HG03139 (cell line): ENCODE results near the gene TMEM184A.

Source experiments
- ATAC-seq: cut with Tn5 transposase; IDR thresholded peaks from one replicate; pipeline ENCODE4 v1.9.1; 2021; ENCODE audit not compliant: unreplicated experiment

Gene TMEM184A

GRCh38 chr7:1540776-1541271 is 15.2 kb downstream of the TMEM184A start:
- ATAC-seq: no peak

- ATAC-seq: no peak
These were observed 15.9 kb downstream of the TMEM184A start for GRCh38 chr7:1539882-1540775.

GRCh38 chr7:1539181-1539881 is 16.7 kb downstream of the TMEM184A start:
- ATAC-seq: no peak

GRCh38 chr7:1538544-1539180 is 17.3 kb downstream of the TMEM184A start:
- ATAC-seq: no peak

- no peak for ATAC-seq
These were observed 18.2 kb downstream of the TMEM184A start for GRCh38 chr7:1537535-1538412.

- ATAC-seq: no peak
These were observed 19.1 kb downstream of the TMEM184A start for GRCh38 chr7:1536743-1537534.

- no peak for ATAC-seq
These were observed 19.6 kb downstream of the TMEM184A start for GRCh38 chr7:1536455-1536742.

GRCh38 chr7:1535701-1536454 is 20.1 kb downstream of the TMEM184A start:
- ATAC-seq: no peak

GRCh38 chr7:1535100-1535458 is 20.9 kb downstream of the TMEM184A start:
- ATAC-seq: no peak

GRCh38 chr7:1534330-1535099 is 21.5 kb downstream of the TMEM184A start:
- ATAC-seq: no peak

GRCh38 chr7:1533547-1534329 is 22.3 kb downstream of the TMEM184A start:
- no peak for ATAC-seq

GRCh38 chr7:1533255-1533546 is 22.8 kb downstream of the TMEM184A start:
- ATAC-seq: no peak

- ATAC-seq: no peak
These were observed 23.4 kb downstream of the TMEM184A start for GRCh38 chr7:1532456-1533254.

GRCh38 chr7:1531979-1532455 is 24.0 kb downstream of the TMEM184A start:
- ATAC-seq: no peak

- no peak for ATAC-seq
These were observed 24.6 kb downstream of the TMEM184A start for GRCh38 chr7:1531263-1531978.

GRCh38 chr7:1530946-1531262 is 25.1 kb downstream of the TMEM184A start:
- ATAC-seq: peak; percentile 12
